ENCODE data around the gene SNCB. TPM values are rescaled to one million over a fixed set of nuclear protein-coding genes. Genes with fewer than 3 reads are reported as not detected.

The SNCB gene
- total and polyA plus RNA-seq, 2 donors from 2014 or later, result not detected

DNA sequence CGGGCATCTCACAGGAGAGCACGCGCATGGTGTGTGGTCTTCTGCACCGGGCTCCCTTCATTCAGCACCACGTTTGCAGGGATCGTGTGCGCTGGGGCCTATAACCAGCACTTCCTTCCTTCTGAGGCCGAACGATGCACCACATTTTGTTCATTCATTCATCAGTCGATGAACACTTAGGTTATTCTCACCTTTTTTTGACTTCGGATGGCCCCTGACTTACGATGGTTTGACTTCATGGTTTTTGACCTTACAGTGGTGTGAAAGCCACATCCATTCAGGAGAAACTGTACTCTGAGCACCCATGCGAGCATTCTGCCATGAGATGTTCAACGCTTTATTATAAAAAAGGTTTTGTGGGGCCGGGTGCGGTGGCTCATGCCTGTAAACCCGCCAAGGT is 44.5 kb upstream of the SNCB start:
- DNase-seq, result peak in 1 of 5 donors; percentile 1
- no peak overlapping the region for H3K27ac ChIP-seq (ENCODE audit: low read depth in 2 of 2, low read length in 2 of 2)
- no peak overlapping the region for H3K9ac ChIP-seq (ENCODE audit: low read length in 3 of 3)
- H3K27me3 ChIP-seq (ENCODE audit: control insufficient read depth, insufficient read depth, low read length), result no peaks in the 10 kb centered on the region
- no peak overlapping the region for H3K4me3 ChIP-seq (ENCODE audit: low read length in 3 of 3)
- TF ChIP-seq, protein P1, sequence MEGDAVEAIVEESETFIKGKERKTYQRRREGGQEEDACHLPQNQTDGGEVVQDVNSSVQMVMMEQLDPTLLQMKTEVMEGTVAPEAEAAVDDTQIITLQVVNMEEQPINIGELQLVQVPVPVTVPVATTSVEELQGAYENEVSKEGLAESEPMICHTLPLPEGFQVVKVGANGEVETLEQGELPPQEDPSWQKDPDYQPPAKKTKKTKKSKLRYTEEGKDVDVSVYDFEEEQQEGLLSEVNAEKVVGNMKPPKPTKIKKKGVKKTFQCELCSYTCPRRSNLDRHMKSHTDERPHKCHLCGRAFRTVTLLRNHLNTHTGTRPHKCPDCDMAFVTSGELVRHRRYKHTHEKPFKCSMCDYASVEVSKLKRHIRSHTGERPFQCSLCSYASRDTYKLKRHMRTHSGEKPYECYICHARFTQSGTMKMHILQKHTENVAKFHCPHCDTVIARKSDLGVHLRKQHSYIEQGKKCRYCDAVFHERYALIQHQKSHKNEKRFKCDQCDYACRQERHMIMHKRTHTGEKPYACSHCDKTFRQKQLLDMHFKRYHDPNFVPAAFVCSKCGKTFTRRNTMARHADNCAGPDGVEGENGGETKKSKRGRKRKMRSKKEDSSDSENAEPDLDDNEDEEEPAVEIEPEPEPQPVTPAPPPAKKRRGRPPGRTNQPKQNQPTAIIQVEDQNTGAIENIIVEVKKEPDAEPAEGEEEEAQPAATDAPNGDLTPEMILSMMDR (IDR thresholded peaks at IDR 0.05; ENCODE audit: borderline replicate concordance, extremely low read depth, insufficient read depth), result no peak
- intact Hi-C loops (cut with DNase I), result no loop called here
- H3K9me3 ChIP-seq (ENCODE audit: control insufficient read depth in 2 of 3, insufficient read depth in 1 of 3, low read length in 3 of 3), result no peaks in the 10 kb centered on the region
- no peak for FAIRE-seq
- H3K36me3 ChIP-seq (ENCODE audit: control insufficient read depth in 2 of 3, insufficient read depth in 3 of 3, low read length in 3 of 3), result no peaks in the 10 kb centered on the region
- peaks cover 0 to 8% (median 2%) of the 10 kb centered on the region in 3 donors for H3K4me1 ChIP-seq (ENCODE audit: control insufficient read depth in 2 of 3, insufficient read depth in 2 of 3, low read depth in 1 of 3, low read length in 3 of 3)

DNA sequence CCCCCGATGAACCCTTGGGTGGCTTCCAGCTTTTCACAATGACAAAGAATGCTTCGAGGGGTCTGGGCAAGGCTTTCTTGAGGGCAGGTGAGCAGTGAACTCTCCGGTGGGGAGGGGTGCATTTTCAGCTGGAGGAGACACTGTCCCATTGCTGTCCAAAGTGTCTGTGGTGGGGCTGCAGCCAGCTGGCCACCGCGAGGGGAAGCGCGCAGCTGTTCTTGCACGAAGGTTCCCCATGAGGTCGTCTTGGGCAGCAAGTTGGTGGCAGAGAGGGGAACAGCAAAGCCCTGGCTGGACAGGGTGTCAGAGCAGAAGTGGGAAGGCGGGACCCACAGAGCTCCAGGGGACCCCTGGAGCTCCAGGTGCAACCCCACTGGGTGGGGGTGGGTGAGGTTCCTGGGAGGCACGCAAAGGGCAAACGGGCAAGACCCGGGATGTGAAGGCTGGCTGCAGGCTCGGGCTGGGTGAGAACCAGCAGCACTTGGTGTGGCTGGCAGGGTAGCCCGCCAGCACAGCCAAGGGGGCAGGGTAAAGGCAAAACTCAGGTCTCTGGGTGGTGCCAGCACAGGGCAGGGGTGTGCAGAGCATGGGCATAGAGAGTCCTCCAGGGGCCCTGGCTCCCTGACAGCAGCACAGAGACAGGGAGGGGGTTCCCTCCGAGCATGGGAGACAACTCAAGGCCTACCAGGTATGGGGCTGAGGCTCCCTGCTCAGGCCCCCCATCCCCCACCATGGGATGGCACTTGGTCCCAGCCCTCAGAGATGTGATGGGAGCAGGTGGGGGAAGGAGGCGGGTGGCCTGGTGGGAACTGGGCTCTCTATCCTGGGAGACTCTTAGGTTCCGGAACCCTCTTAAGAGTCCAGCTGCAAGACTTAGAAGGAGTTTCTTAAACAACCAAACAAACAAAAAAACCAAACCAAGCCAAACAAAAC is 43.6 kb upstream of the SNCB start:
- TF ChIP-seq, protein P1 (IDR thresholded peaks at IDR 0.05; ENCODE audit: borderline replicate concordance, extremely low read depth, insufficient read depth), result no peak
- Histone ChIP-seq H3K27me3 (ENCODE audit: control insufficient read depth, insufficient read depth, low read length) (no peaks in the 10 kb centered on the region), H3K4me1 (ENCODE audit: control insufficient read depth in 2 of 3, insufficient read depth in 2 of 3, low read depth in 1 of 3, low read length in 3 of 3) (peaks cover 0 to 6% (median 2%) of the 10 kb centered on the region in 3 donors), H3K9me3 (ENCODE audit: control insufficient read depth in 2 of 3, insufficient read depth in 1 of 3, low read length in 3 of 3) (no peaks in the 10 kb centered on the region), H3K36me3 (ENCODE audit: control insufficient read depth in 2 of 3, insufficient read depth in 3 of 3, low read length in 3 of 3) (no peaks in the 10 kb centered on the region), H3K27ac (ENCODE audit: low read depth in 2 of 2, low read length in 2 of 2) (no peak overlapping the region), H3K4me3 (ENCODE audit: low read length in 3 of 3) (no peak overlapping the region), H3K9ac (ENCODE audit: low read length in 3 of 3) (no peak overlapping the region)
- DNase-seq (peak in 1 of 5 donors; percentile 61), FAIRE-seq (no peak)
- intact Hi-C loops (cut with DNase I), result no loop called here

DNA sequence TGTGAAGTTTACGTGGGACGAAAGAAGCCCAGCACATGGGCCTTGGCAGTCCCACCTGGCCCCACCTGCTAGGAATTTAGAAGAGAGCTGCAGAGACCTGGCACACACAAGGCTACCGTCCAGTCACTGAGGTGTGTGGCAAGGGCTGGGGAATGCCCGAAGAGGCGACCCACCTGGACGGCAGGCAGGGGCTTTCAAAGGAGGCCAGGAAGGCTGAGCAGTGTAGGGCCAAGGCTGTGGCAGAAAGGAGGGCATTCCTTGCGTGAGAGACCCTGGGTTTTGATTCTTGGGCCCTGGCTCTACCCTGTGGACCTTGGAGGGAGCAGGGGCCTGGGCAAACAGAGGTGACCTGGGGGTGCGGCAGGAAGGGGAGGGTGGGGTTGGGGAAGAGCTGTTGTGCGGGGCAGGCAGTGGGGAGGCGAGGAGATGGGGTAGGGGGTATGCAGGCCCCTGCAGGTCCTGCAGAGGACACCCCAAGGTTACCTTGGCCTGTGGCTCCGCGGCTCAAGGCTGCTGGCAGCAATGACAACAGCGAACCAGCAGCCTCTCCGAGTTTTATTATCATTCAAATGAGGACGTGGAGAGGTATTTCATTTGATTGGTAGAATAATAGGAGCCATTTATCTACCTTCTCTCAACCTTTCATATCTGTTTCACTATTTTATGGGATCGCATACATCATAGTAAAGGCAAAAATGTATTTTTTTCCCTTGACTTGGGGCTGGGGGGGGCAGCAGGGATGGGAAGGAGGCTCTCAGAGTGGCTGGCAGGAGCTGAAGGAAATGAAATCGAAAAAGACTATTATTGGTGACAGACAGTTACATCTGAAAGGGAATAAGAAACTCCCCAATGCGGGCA is 41.8 kb upstream of the SNCB start:
- intact Hi-C loops (cut with DNase I), result no loop called here
- Histone ChIP-seq H3K9ac (ENCODE audit: low read length in 3 of 3) (no peak overlapping the region), H3K27me3 (ENCODE audit: control insufficient read depth, insufficient read depth, low read length) (no peaks in the 10 kb centered on the region), H3K9me3 (ENCODE audit: control insufficient read depth in 2 of 3, insufficient read depth in 1 of 3, low read length in 3 of 3) (no peaks in the 10 kb centered on the region), H3K27ac (ENCODE audit: low read depth in 2 of 2, low read length in 2 of 2) (no peak overlapping the region), H3K36me3 (ENCODE audit: control insufficient read depth in 2 of 3, insufficient read depth in 3 of 3, low read length in 3 of 3) (no peaks in the 10 kb centered on the region), H3K4me1 (ENCODE audit: control insufficient read depth in 2 of 3, insufficient read depth in 2 of 3, low read depth in 1 of 3, low read length in 3 of 3) (peaks cover 0 to 3% (median 2%) of the 10 kb centered on the region in 3 donors), H3K4me3 (ENCODE audit: low read length in 3 of 3) (no peak overlapping the region)
- FAIRE-seq (no peak), DNase-seq (peak in 1 of 5 donors; percentile 32)
- TF ChIP-seq, protein P1 (IDR thresholded peaks at IDR 0.05; ENCODE audit: borderline replicate concordance, extremely low read depth, insufficient read depth), result no peak

Measured in kidney (tissue), 14 donors.